ENCODE data around the gene MAX. TPM values are rescaled to one million over a fixed set of nuclear protein-coding genes. Genes with fewer than 3 reads are reported as not detected.

The MAX gene
- total and polyA plus RNA-seq, 2 donors (not counting 1 experiment from before 2014, with no cell fraction given): 98.6 to 130 TPM

DNA sequence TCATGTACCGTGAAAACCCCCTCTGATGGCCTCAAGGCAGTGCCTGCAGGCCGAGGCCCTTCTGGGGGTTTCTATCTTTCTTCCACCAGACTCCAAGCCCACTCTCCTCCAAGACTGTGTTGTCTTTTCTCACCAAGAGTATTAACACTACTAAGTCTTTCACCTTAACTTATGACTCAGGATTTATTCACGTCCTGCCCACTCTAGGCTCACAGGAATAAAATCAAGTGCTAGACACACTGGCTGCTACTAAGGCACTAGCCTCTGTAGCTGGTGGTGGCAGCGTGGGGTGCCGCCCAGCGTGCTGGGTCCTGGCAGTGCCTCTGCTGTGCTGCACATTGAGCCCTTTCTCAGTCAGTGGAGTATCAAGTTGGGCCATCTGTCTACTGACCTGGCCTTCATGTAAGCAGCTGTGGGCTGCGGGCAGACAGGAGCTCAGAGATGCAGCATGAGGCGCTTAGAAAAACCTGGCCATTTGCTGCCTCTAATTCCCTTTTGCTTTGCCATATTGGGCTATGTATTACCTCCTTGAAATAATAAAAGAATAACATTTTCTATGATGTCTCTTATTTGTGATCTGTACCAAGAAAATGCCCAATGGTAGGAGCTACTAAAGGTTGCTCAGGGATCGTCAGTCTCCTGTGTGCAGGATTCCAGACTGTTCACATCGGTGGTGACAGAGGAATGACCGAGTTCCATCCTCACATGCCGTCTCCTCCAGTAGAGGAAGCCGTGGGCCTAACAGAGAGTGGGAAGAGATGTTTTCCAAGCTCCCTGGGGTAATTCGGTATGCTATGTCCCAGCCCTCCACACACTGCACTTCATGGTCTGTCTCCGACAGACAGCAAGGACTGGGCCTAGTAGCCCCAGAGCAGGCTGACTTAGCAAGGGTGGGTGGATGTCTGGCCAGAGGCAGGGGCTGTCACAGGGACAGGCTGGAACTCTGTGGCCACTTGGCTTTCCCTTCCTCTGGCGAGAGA lies 39.9 kb downstream of the MAX start:
- Histone ChIP-seq H3K27me3 (replicated peaks in 1 of 4; ENCODE audit: control extremely low read depth in 1 of 4, control insufficient read depth in 3 of 4, insufficient read depth in 4 of 4, low read length in 3 of 4) (no peaks in the 10 kb centered on the region), H3K27ac (ENCODE audit: low read length in 2 of 2) (no peak overlapping the region), H2AFZ (ENCODE audit: insufficient read depth, low read depth, low read length, poor library complexity, severe bottlenecking) (no peak overlapping the region), H3K4me3 (ENCODE audit: control extremely low read depth in 1 of 5, extremely low read depth in 1 of 5, insufficient read depth in 1 of 5, low read depth in 2 of 5, low read length in 4 of 5) (no peak overlapping the region), H3K79me2 (ENCODE audit: control insufficient read depth, insufficient read depth, low read length) (no peaks in the 10 kb centered on the region), H3K9ac (ENCODE audit: low read length) (no peak overlapping the region), H3K36me3 (replicated peaks in 1 of 2; ENCODE audit: control extremely low read depth in 1 of 2, control insufficient read depth in 1 of 2, extremely low read depth in 1 of 2, insufficient read depth in 2 of 2, low read length in 1 of 2) (peaks cover 0 to 49% of the 10 kb centered on the region in 2 experiments), H3K4me1 (ENCODE audit: control insufficient read depth in 2 of 2, insufficient read depth in 2 of 2, low read length in 2 of 2) (no peaks in the 10 kb centered on the region), H3K9me3 (ENCODE audit: control extremely low read depth in 1 of 3, control insufficient read depth in 2 of 3, insufficient read depth in 1 of 3, low read length in 2 of 3) (no peaks in the 10 kb centered on the region), H3K4me2 (replicated peaks; ENCODE audit: low read depth, low read length, poor library complexity, severe bottlenecking) (no peak overlapping the region), H4K20me1 (ENCODE audit: control insufficient read depth, insufficient read depth, low read length, poor library complexity, severe bottlenecking) (no peaks in the 10 kb centered on the region)
- H3K27ac Mint-ChIP-seq: no peak overlapping the region
- no peak overlapping the region for H3K4me3 Mint-ChIP-seq
- no peak for TF ChIP-seq EZH2 (IDR thresholded peaks at IDR 0.05; ENCODE audit: borderline replicate concordance, insufficient read depth, low read depth, low read length, poor library complexity, severe bottlenecking)
- TF ChIP-seq, protein P1, sequence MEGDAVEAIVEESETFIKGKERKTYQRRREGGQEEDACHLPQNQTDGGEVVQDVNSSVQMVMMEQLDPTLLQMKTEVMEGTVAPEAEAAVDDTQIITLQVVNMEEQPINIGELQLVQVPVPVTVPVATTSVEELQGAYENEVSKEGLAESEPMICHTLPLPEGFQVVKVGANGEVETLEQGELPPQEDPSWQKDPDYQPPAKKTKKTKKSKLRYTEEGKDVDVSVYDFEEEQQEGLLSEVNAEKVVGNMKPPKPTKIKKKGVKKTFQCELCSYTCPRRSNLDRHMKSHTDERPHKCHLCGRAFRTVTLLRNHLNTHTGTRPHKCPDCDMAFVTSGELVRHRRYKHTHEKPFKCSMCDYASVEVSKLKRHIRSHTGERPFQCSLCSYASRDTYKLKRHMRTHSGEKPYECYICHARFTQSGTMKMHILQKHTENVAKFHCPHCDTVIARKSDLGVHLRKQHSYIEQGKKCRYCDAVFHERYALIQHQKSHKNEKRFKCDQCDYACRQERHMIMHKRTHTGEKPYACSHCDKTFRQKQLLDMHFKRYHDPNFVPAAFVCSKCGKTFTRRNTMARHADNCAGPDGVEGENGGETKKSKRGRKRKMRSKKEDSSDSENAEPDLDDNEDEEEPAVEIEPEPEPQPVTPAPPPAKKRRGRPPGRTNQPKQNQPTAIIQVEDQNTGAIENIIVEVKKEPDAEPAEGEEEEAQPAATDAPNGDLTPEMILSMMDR (IDR thresholded peaks at IDR 0.05): no peak
- CTCF ChIA-PET: no interaction called here
- 95% methylated on average over 13 of the region's 16 CpGs for WGBS (ENCODE audit: insufficient coverage)
- no peaks in the 10 kb centered on the region for H3K9me3 Mint-ChIP-seq (ENCODE audit: insufficient read depth)
- POLR2A ChIA-PET: no interaction called here
- ATAC-seq (ENCODE audit: low read depth) (no peak), DNase-seq (no peak)
- no peaks in the 10 kb centered on the region for H3K27me3 Mint-ChIP-seq
- no peaks in the 10 kb centered on the region for H3K4me1 Mint-ChIP-seq
- intact Hi-C loops (cut with micrococcal nuclease): no loop called here

DNA sequence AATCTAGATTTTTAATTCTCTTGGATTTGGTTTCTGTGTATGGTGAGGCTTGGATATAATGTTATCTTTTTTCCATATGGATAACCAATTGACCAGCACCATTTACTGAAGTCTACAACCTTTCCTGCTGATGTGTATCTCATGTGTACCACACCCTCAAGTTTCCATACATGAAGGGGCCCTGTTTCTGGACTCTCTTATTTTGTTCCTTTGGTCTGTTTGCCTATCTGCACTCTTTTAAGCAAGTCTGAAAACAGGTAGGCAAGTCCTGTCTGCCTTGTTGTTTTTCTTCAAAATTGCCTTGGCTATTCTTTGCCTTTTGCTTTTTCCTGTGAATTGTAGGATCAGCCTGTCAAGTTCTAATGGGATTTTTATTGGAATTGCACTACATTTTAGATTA lies 44.6 kb downstream of the MAX start:
- ChIA-PET CTCF (no interaction called here), POLR2A (no interaction called here)
- no peak overlapping the region for H3K4me3 ChIP-seq (ENCODE audit: control extremely low read depth in 1 of 5, extremely low read depth in 1 of 5, insufficient read depth in 1 of 5, low read depth in 2 of 5, low read length in 4 of 5)
- TF ChIP-seq, protein P1 (IDR thresholded peaks at IDR 0.05): no peak
- TF ChIP-seq EZH2 (IDR thresholded peaks at IDR 0.05; ENCODE audit: borderline replicate concordance, insufficient read depth, low read depth, low read length, poor library complexity, severe bottlenecking): no peak
- H3K79me2 ChIP-seq (ENCODE audit: control insufficient read depth, insufficient read depth, low read length): no peaks in the 10 kb centered on the region
- intact Hi-C loops (cut with micrococcal nuclease): no loop called here
- no peaks in the 10 kb centered on the region for H4K20me1 ChIP-seq (ENCODE audit: control insufficient read depth, insufficient read depth, low read length, poor library complexity, severe bottlenecking)
- H3K36me3 ChIP-seq (replicated peaks in 1 of 2; ENCODE audit: control extremely low read depth in 1 of 2, control insufficient read depth in 1 of 2, extremely low read depth in 1 of 2, insufficient read depth in 2 of 2, low read length in 1 of 2): peaks cover 7 to 19% of the 10 kb centered on the region in 2 experiments
- H3K27me3 ChIP-seq (replicated peaks in 1 of 4; ENCODE audit: control extremely low read depth in 1 of 4, control insufficient read depth in 3 of 4, insufficient read depth in 4 of 4, low read length in 3 of 4): no peaks in the 10 kb centered on the region
- H2AFZ ChIP-seq (ENCODE audit: insufficient read depth, low read depth, low read length, poor library complexity, severe bottlenecking): no peak overlapping the region
- H3K4me3 Mint-ChIP-seq: no peak overlapping the region
- H3K27me3 Mint-ChIP-seq: no peaks in the 10 kb centered on the region
- H3K4me2 ChIP-seq (replicated peaks; ENCODE audit: low read depth, low read length, poor library complexity, severe bottlenecking): no peak overlapping the region
- H3K9me3 ChIP-seq (ENCODE audit: control extremely low read depth in 1 of 3, control insufficient read depth in 2 of 3, insufficient read depth in 1 of 3, low read length in 2 of 3): no peaks in the 10 kb centered on the region
- no peaks in the 10 kb centered on the region for H3K4me1 ChIP-seq (ENCODE audit: control insufficient read depth in 2 of 2, insufficient read depth in 2 of 2, low read length in 2 of 2)
- no peaks in the 10 kb centered on the region for H3K4me1 Mint-ChIP-seq
- no peaks in the 10 kb centered on the region for H3K9me3 Mint-ChIP-seq (ENCODE audit: insufficient read depth)
- H3K27ac ChIP-seq (ENCODE audit: low read length in 2 of 2): no peak overlapping the region
- ATAC-seq (ENCODE audit: low read depth) (no peak), DNase-seq (no peak)
- no peak overlapping the region for H3K27ac Mint-ChIP-seq
- no peak overlapping the region for H3K9ac ChIP-seq (ENCODE audit: low read length)
